DOHH2 (cell line): ENCODE measurements around the gene HNRNPUL1.

Experiments used
- H3F3A ChIP-seq: fragments of 200-600 bp; sonication (generic), shearing (Covaris generic); 2 replicates; pipeline ENCODE4 v1.6.0; 2016; ENCODE audit warnings: antibody characterized with exemption, mild to moderate bottlenecking; ENCODE audit not compliant: control insufficient read depth, insufficient read depth
- H3K27ac ChIP-seq: fragments of 200-600 bp; sonication (generic); 2 replicates; pipeline ENCODE4 v1.5.1; 2014; ENCODE audit warnings: low read depth, mild to moderate bottlenecking, low read length, moderate library complexity
- H3K27me3 ChIP-seq: fragments of 200-600 bp; sonication (generic); 2 replicates; pipeline ENCODE4 v1.6.1; 2014; ENCODE audit warnings: mild to moderate bottlenecking, low read length, mixed read lengths; ENCODE audit not compliant: control insufficient read depth
- H3K36me3 ChIP-seq: fragments of 200-600 bp; sonication (generic); 2 replicates; pipeline ENCODE4 v1.6.1; 2014; ENCODE audit warnings: mild to moderate bottlenecking, low read length, moderate library complexity, mixed read lengths; ENCODE audit not compliant: control insufficient read depth
- H3K4me1 ChIP-seq: fragments of 200-600 bp; sonication (generic); 2 replicates; pipeline ENCODE4 v1.6.1; 2014; ENCODE audit warnings: mild to moderate bottlenecking, low read length, mixed read lengths; ENCODE audit not compliant: control insufficient read depth
- H3K4me2 ChIP-seq: fragments of 200-600 bp; sonication (generic); 2 replicates; pipeline ENCODE4 v1.6.0; 2014; ENCODE audit warnings: mild to moderate bottlenecking, low read length, moderate library complexity
- H3K4me3 ChIP-seq: fragments of 200-600 bp; sonication (generic); 2 replicates; pipeline ENCODE4 v1.5.1; 2014; ENCODE audit warnings: mild to moderate bottlenecking, low read length, mixed read lengths
- H3K79me2 ChIP-seq: fragments of 200-600 bp; sonication (generic); 2 replicates; pipeline ENCODE4 v1.6.1; 2014; ENCODE audit warnings: mild to moderate bottlenecking, low read length, mixed read lengths; ENCODE audit not compliant: control insufficient read depth
- H3K9me2 ChIP-seq: fragments of 200-600 bp; sonication (generic); replicated peaks from 2 replicates; pipeline ENCODE4 v1.6.1; 2014; ENCODE audit warnings: mild to moderate bottlenecking, low read length, mixed read lengths; ENCODE audit not compliant: control insufficient read depth
- H3K9me3 ChIP-seq: fragments of 200-600 bp; sonication (generic); 2 replicates; pipeline ENCODE4 v1.6.1; 2014; ENCODE audit warnings: antibody characterized with exemption, low read length, mixed read lengths; ENCODE audit not compliant: control insufficient read depth, insufficient read depth
- H4K20me1 ChIP-seq: fragments of 200-600 bp; sonication (generic); 2 replicates; pipeline ENCODE4 v1.6.0; 2014; ENCODE audit warnings: low read depth, mild to moderate bottlenecking, antibody characterized with exemption, low read length, moderate library complexity; ENCODE audit not compliant: control insufficient read depth, insufficient read depth
- EZH2phosphoT487 ChIP-seq: fragments of 200-600 bp; sonication (generic); IDR thresholded peaks from 2 replicates; pipeline ENCODE4 v1.6.1; 2017; ENCODE audit warnings: borderline replicate concordance, mild to moderate bottlenecking, antibody characterized with exemption, low read length, moderate library complexity, mixed read lengths
- TF ChIP-seq, protein P1 (sequence below): fragments of 200-600 bp; sonication (generic); IDR thresholded peaks from one replicate; pipeline ENCODE4 v1.5.1; 2014; ENCODE audit warnings: antibody characterized with exemption, mild to moderate bottlenecking, low read depth, low read length; ENCODE audit not compliant: poor library complexity, severe bottlenecking

HNRNPUL1 gene

DNA sequence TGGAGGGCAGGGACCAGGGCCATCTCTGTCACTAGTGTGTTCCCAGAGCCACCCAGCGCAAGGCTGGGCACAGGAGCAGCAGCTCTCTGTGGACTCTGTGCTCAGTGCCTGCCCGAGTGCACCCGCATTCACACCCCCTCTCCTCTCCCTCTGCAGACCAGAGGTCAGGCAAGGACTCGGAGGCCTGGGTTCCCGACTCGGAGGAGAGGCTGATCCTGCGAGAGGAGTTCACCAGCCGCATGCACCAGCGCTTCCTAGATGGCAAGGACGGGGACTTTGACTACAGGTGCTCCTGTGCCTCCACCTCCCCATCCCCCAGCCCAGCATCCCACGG lies 56.0 kb downstream of the HNRNPUL1 start:
- H3K9me2 ChIP-seq, result no peaks in the 10 kb centered on the region
- H3K79me2 ChIP-seq, result peaks cover 2% of the 10 kb centered on the region; the same call in 1 of the 2 replicates
- H4K20me1 ChIP-seq, result no peaks in the 10 kb centered on the region
- H3K4me1 ChIP-seq, result peaks cover 11% of the 10 kb centered on the region
- peaks cover 72% of the 10 kb centered on the region for H3K36me3 ChIP-seq
- TF ChIP-seq, protein P1, sequence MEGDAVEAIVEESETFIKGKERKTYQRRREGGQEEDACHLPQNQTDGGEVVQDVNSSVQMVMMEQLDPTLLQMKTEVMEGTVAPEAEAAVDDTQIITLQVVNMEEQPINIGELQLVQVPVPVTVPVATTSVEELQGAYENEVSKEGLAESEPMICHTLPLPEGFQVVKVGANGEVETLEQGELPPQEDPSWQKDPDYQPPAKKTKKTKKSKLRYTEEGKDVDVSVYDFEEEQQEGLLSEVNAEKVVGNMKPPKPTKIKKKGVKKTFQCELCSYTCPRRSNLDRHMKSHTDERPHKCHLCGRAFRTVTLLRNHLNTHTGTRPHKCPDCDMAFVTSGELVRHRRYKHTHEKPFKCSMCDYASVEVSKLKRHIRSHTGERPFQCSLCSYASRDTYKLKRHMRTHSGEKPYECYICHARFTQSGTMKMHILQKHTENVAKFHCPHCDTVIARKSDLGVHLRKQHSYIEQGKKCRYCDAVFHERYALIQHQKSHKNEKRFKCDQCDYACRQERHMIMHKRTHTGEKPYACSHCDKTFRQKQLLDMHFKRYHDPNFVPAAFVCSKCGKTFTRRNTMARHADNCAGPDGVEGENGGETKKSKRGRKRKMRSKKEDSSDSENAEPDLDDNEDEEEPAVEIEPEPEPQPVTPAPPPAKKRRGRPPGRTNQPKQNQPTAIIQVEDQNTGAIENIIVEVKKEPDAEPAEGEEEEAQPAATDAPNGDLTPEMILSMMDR, result no peak
- no peak for TF ChIP-seq EZH2phosphoT487
- H3K27ac ChIP-seq, result no peak overlapping the region
- no peak overlapping the region for H3K4me2 ChIP-seq
- no peak overlapping the region for H3K4me3 ChIP-seq
- no peaks in the 10 kb centered on the region for H3K27me3 ChIP-seq
- H3F3A ChIP-seq, result peaks cover 16% of the 10 kb centered on the region
- no peaks in the 10 kb centered on the region for H3K9me3 ChIP-seq

DNA sequence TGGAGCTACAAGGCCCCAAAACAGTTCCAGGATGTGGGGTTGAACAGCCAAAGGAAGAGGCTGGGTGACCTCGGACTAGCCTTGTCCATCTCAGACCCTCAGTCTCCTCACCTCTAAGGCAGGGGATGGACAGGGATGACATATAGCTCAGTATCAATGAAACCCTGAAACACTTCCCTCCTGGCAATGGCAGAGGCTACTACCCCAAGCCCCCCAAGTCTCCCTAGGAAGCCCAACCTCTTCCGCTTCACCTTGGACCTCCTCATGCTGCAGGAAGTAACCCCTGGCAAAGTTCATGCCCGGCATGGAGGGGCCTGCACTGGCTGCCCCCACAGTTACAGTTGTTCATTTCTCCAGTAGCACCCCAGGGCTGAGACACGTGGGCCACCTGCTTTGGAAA lies 56.4 kb downstream of the HNRNPUL1 start:
- H4K20me1 ChIP-seq, result no peaks in the 10 kb centered on the region
- peaks cover 72% of the 10 kb centered on the region for H3K36me3 ChIP-seq
- H3K9me2 ChIP-seq, result no peaks in the 10 kb centered on the region
- H3K79me2 ChIP-seq, result peaks cover 3% of the 10 kb centered on the region; the same call in 1 of the 2 replicates
- TF ChIP-seq, protein P1, result no peak
- TF ChIP-seq EZH2phosphoT487, result no peak
- H3K9me3 ChIP-seq, result no peaks in the 10 kb centered on the region
- no peak overlapping the region for H3K4me3 ChIP-seq
- peaks cover 15% of the 10 kb centered on the region for H3K4me1 ChIP-seq
- H3K4me2 ChIP-seq, result no peak overlapping the region
- no peak overlapping the region for H3K27ac ChIP-seq
- H3F3A ChIP-seq, result peaks cover 16% of the 10 kb centered on the region
- no peaks in the 10 kb centered on the region for H3K27me3 ChIP-seq

DNA sequence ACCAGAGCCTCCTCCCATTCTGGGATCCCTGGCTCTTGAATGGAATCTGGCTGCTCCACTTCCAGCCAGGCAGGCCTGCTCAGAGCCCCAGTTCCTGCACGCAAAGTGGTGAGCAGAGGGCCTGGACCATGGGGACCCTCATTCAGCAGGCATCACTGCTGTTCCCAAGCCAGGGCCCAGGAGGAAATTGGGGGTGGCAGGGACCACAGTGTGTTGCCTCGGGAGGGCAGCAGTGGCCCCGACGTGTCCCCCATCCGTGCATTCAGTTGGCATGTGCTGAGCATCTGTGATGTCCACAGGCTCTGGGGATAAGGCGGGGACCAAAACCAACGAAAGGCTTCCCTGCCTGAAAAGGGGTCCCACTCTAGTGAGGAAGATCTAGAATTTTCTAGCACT lies 57.0 kb downstream of the HNRNPUL1 start:
- Histone ChIP-seq H3K9me3 (no peaks in the 10 kb centered on the region), H4K20me1 (no peaks in the 10 kb centered on the region), H3K27ac (no peak overlapping the region), H3K27me3 (no peaks in the 10 kb centered on the region), H3K4me1 (peaks cover 21% of the 10 kb centered on the region), H3K4me3 (no peak overlapping the region), H3K9me2 (no peaks in the 10 kb centered on the region), H3K4me2 (no peak overlapping the region), H3F3A (peaks cover 18% of the 10 kb centered on the region), H3K79me2 (peaks cover 7% of the 10 kb centered on the region; the same call in 1 of the 2 replicates), H3K36me3 (peaks cover 72% of the 10 kb centered on the region)
- TF ChIP-seq, protein P1, result no peak
- TF ChIP-seq EZH2phosphoT487, result no peak
